D721Med (cell line): ENCODE data around the gene TRMT2A.

ENCODE experiments used
- DNase-seq: peaks from one replicate; pipeline ENCODE4 v3.0.0; 2011; ENCODE audit warnings: low spot score; ENCODE audit not compliant: insufficient read length
- FAIRE-seq: peaks from 2 replicates; lab custom pipeline; 2011; peaks lifted over from hg19 to GRCh38; lab: Jason Lieb, UNC
- CTCF ChIP-seq: IDR thresholded peaks from 2 replicates; pipeline ENCODE4 v1.5.1; 2012; ENCODE audit warnings: mild to moderate bottlenecking, control low read depth; ENCODE audit not compliant: insufficient read depth; ENCODE audit errors: missing control alignments

TRMT2A gene

GRCh38 chr22:20153945-20154344 is 36.9 kb upstream of the TRMT2A start:
- no peak for TF ChIP-seq CTCF
- DNase-seq, result no peak
- no peak for FAIRE-seq

- DNase-seq, result no peak
- TF ChIP-seq CTCF, result no peak
- FAIRE-seq, result no peak
Observed at GRCh38 chr22:20152464-20152890, 35.5 kb upstream of the TRMT2A start.

GRCh38 chr22:20151276-20151588 is 34.2 kb upstream of the TRMT2A start:
- FAIRE-seq (no peak), DNase-seq (no peak)

GRCh38 chr22:20150381-20151275 is 33.6 kb upstream of the TRMT2A start, which contains the start of gene CCDC188:
CCDC188 (minus strand) TSS chr22:20151055; CDS start chr22:20150986, 69 bp downstream.
- DNase-seq (no peak), FAIRE-seq (no peak)

More at GRCh38 chr22:20151276-20151588, 34.2 kb upstream of the TRMT2A start:
- no peak for TF ChIP-seq CTCF

GRCh38 chr22:20149257-20150250 is 32.5 kb upstream of the TRMT2A start:
- DNase-seq, result no peak
- no peak for TF ChIP-seq CTCF
- FAIRE-seq, result no peak

More at GRCh38 chr22:20150381-20151275, 33.6 kb upstream of the TRMT2A start, which contains the start of gene CCDC188:
- no peak for TF ChIP-seq CTCF

- TF ChIP-seq CTCF, result no peak
- FAIRE-seq, result no peak
- DNase-seq, result no peak
Observed at GRCh38 chr22:20148414-20148813, 31.4 kb upstream of the TRMT2A start.
